ENCODE data around the gene QDPR. TPM values are rescaled to one million over a fixed set of nuclear protein-coding genes. Genes with fewer than 3 reads are reported as not detected.
"Not testable (repeated sequence)": the region's sequence is repeated elsewhere in the genome, so short reads cannot be mapped to it uniquely, and the experiment has no call there.

The QDPR gene
- total RNA-seq, 2 experiments from 2014 or later: 25.5 to 26.4 TPM

- H3K4me3 Mint-ChIP-seq: no peak overlapping the region
- DNase-seq: no peak
- no peak overlapping the region for H3K27ac Mint-ChIP-seq
- peaks cover 7% of the 10 kb centered on the region for H3K4me1 Mint-ChIP-seq
- ChIA-PET POLR2A (interaction anchor here (0.8 to 1.0 kb wide), 2 partner anchors 31 to 262 kb away, joined by 3 to 4 read pairs; partner anchors contain the start of gene LAP3), CTCF (interaction anchor here (1.0 to 1.4 kb wide), 3 partner anchors 32 to 263 kb away, joined by 3 to 5 read pairs (median 5); no protein-coding TSS in a partner anchor)
- peaks cover 24% of the 10 kb centered on the region for H3K27me3 Mint-ChIP-seq
- H3K36me3 Mint-ChIP-seq (ENCODE audit: low read depth): no peaks in the 10 kb centered on the region
- no peaks in the 10 kb centered on the region for H3K9me3 Mint-ChIP-seq
These were observed 33.7 kb upstream of the QDPR start for GRCh38 chr4:17545374-17546140.

- H3K9me3 Mint-ChIP-seq: no peaks in the 10 kb centered on the region
- CTCF ChIA-PET: interaction anchor here (1.0 to 1.4 kb wide), 3 partner anchors 33 to 264 kb away, joined by 3 to 5 read pairs (median 5); no protein-coding TSS in a partner anchor
- peaks cover 26% of the 10 kb centered on the region for H3K27me3 Mint-ChIP-seq
- H3K4me1 Mint-ChIP-seq: peaks cover 4% of the 10 kb centered on the region
- no peak for DNase-seq
- H3K36me3 Mint-ChIP-seq (ENCODE audit: low read depth): no peaks in the 10 kb centered on the region
- H3K4me3 Mint-ChIP-seq: no peak overlapping the region
- POLR2A ChIA-PET: interaction anchor here (1.0 kb wide), 1 partner anchor 263 kb away, joined by 3 read pairs; no protein-coding TSS in a partner anchor
- H3K27ac Mint-ChIP-seq: no peak overlapping the region
These were observed 32.9 kb upstream of the QDPR start for GRCh38 chr4:17544831-17545234.

- Mint-ChIP-seq H3K4me1 (peaks cover 4% of the 10 kb centered on the region), H3K4me3 (no peak overlapping the region), H3K27me3 (peaks cover 26% of the 10 kb centered on the region), H3K9me3 (no peaks in the 10 kb centered on the region), H3K27ac (no peak overlapping the region), H3K36me3 (ENCODE audit: low read depth) (no peaks in the 10 kb centered on the region)
- ChIA-PET POLR2A (no interaction called here), CTCF (interaction anchor here (1.0 kb wide), 1 partner anchor 48 kb away, joined by 5 read pairs; no protein-coding TSS in a partner anchor)
- DNase-seq: no peak
These were observed 32.3 kb upstream of the QDPR start for GRCh38 chr4:17544205-17544604.

GRCh38 chr4:17537060-17537459 is 25.2 kb upstream of the QDPR start:
- DNase-seq; POLR2A ChIA-PET; H3K27me3 Mint-ChIP-seq; H3K27ac Mint-ChIP-seq; H3K4me1 Mint-ChIP-seq; H3K4me3 Mint-ChIP-seq; H3K9me3 Mint-ChIP-seq; H3K36me3 Mint-ChIP-seq (ENCODE audit: low read depth): not testable (repeated sequence)
- CTCF ChIA-PET: interaction anchor here (2.6 kb wide), 1 partner anchor 12 kb away, joined by 17 read pairs; no protein-coding TSS in a partner anchor

- H3K9me3 Mint-ChIP-seq: no peaks in the 10 kb centered on the region
- DNase-seq: no peak
- H3K36me3 Mint-ChIP-seq (ENCODE audit: low read depth): no peaks in the 10 kb centered on the region
- ChIA-PET CTCF (interaction anchor here (1.4 to 2.6 kb wide), 3 partner anchors 11 to 102 kb away, joined by 4 to 17 read pairs (median 5); no protein-coding TSS in a partner anchor), POLR2A (no interaction called here)
- no peak overlapping the region for H3K27ac Mint-ChIP-seq
- peaks cover 6% of the 10 kb centered on the region for H3K27me3 Mint-ChIP-seq
- no peak overlapping the region for H3K4me3 Mint-ChIP-seq
- H3K4me1 Mint-ChIP-seq: peaks cover 5% of the 10 kb centered on the region
These were observed 24.0 kb upstream of the QDPR start for GRCh38 chr4:17535906-17536305.

GRCh38 chr4:17535242-17535641 is 23.4 kb upstream of the QDPR start:
- ChIA-PET POLR2A (no interaction called here), CTCF (interaction anchor here (1.4 to 2.6 kb wide), 3 partner anchors 10 to 103 kb away, joined by 4 to 17 read pairs (median 5); no protein-coding TSS in a partner anchor)
- Mint-ChIP-seq H3K27ac (no peak overlapping the region), H3K36me3 (ENCODE audit: low read depth) (no peaks in the 10 kb centered on the region), H3K4me3 (no peak overlapping the region), H3K4me1 (peaks cover 5% of the 10 kb centered on the region), H3K27me3 (peaks cover 6% of the 10 kb centered on the region), H3K9me3 (no peaks in the 10 kb centered on the region)
- DNase-seq: no peak

GRCh38 chr4:17534705-17535104 is 22.8 kb upstream of the QDPR start:
- no peak overlapping the region for H3K4me3 Mint-ChIP-seq
- H3K9me3 Mint-ChIP-seq: no peaks in the 10 kb centered on the region
- CTCF ChIA-PET: interaction anchor here (1.4 to 2.6 kb wide), 3 partner anchors 9 to 104 kb away, joined by 4 to 17 read pairs (median 5); no protein-coding TSS in a partner anchor
- no peak overlapping the region for H3K27ac Mint-ChIP-seq
- H3K27me3 Mint-ChIP-seq: peaks cover 5% of the 10 kb centered on the region
- H3K4me1 Mint-ChIP-seq: peaks cover 5% of the 10 kb centered on the region
- DNase-seq: no peak
- no peaks in the 10 kb centered on the region for H3K36me3 Mint-ChIP-seq (ENCODE audit: low read depth)
- POLR2A ChIA-PET: no interaction called here

GRCh38 chr4:17531538-17532285 is 19.8 kb upstream of the QDPR start:
- ChIA-PET CTCF (no interaction called here), POLR2A (no interaction called here)
- Mint-ChIP-seq H3K36me3 (ENCODE audit: low read depth) (no peaks in the 10 kb centered on the region), H3K27me3 (peaks cover 20% of the 10 kb centered on the region), H3K27ac (no peak overlapping the region), H3K4me1 (peaks cover 5% of the 10 kb centered on the region), H3K9me3 (no peaks in the 10 kb centered on the region), H3K4me3 (no peak overlapping the region)
- no peak for DNase-seq

GRCh38 chr4:17528551-17529165 is 16.8 kb upstream of the QDPR start:
- Mint-ChIP-seq H3K27ac (no peak overlapping the region), H3K27me3 (peaks cover 28% of the 10 kb centered on the region), H3K4me3 (no peak overlapping the region), H3K36me3 (ENCODE audit: low read depth) (no peaks in the 10 kb centered on the region), H3K9me3 (no peaks in the 10 kb centered on the region), H3K4me1 (no peaks in the 10 kb centered on the region)
- DNase-seq: no peak
- CTCF ChIA-PET: no interaction called here
- POLR2A ChIA-PET: no interaction called here

GRCh38 chr4:17526695-17527477 is 15.0 kb upstream of the QDPR start:
- H3K9me3 Mint-ChIP-seq: no peaks in the 10 kb centered on the region
- H3K4me3 Mint-ChIP-seq: no peak overlapping the region

GRCh38 chr4:17523662-17524061 is 11.8 kb upstream of the QDPR start:
- no peaks in the 10 kb centered on the region for H3K36me3 Mint-ChIP-seq (ENCODE audit: low read depth)
- ChIA-PET POLR2A (no interaction called here), CTCF (no interaction called here)
- H3K27ac Mint-ChIP-seq: no peak overlapping the region
- H3K9me3 Mint-ChIP-seq: no peaks in the 10 kb centered on the region
- no peaks in the 10 kb centered on the region for H3K4me1 Mint-ChIP-seq
- no peak overlapping the region for H3K4me3 Mint-ChIP-seq
- H3K27me3 Mint-ChIP-seq: peaks cover 34% of the 10 kb centered on the region
- DNase-seq: no peak

More at GRCh38 chr4:17526695-17527477, 15.0 kb upstream of the QDPR start:
- Mint-ChIP-seq H3K4me1 (no peaks in the 10 kb centered on the region), H3K27me3 (peaks cover 30% of the 10 kb centered on the region), H3K27ac (no peak overlapping the region), H3K36me3 (ENCODE audit: low read depth) (no peaks in the 10 kb centered on the region)
- no peak for DNase-seq
- CTCF ChIA-PET: no interaction called here
- POLR2A ChIA-PET: no interaction called here

- Mint-ChIP-seq H3K4me3 (no peak overlapping the region), H3K9me3 (no peaks in the 10 kb centered on the region), H3K4me1 (no peaks in the 10 kb centered on the region), H3K36me3 (ENCODE audit: low read depth) (no peaks in the 10 kb centered on the region), H3K27me3 (peaks cover 28% of the 10 kb centered on the region), H3K27ac (no peak overlapping the region)
- no peak for DNase-seq
- POLR2A ChIA-PET: no interaction called here
- CTCF ChIA-PET: interaction anchor here (0.7 to 1.4 kb wide), 3 partner anchors 9 to 12 kb away, joined by 3 to 4 read pairs (median 3); no protein-coding TSS in a partner anchor
These were observed 9.7 kb upstream of the QDPR start for GRCh38 chr4:17521595-17521994.

Data from activated CD4-positive, alpha-beta memory T cell treated with anti-CD3 and anti-CD28 coated beads, Interleukin-2, amount 10 ng/mL, durations not matched to agents 7 days and 5 days (primary cell).